Kidney (tissue), 14 donors: Measurements from ENCODE around the gene TMEM192. TPM values are rescaled to one million over a fixed set of nuclear protein-coding genes. Genes with fewer than 3 reads are reported as not detected.
"Not testable (repeated sequence)": the region's sequence is repeated elsewhere in the genome, so short reads cannot be mapped to it uniquely, and the experiment has no call there.

ENCODE experiments used
- DNase-seq, 5 donors: peaks; one replicate each; pipeline ENCODE4 v3.0.0-alpha.2; 2013 to 2020
- FAIRE-seq: peaks from 2 replicates; lab custom pipeline; 2012; peaks lifted over from hg19 to GRCh38; lab: Jason Lieb, UNC
- H3K27ac ChIP-seq, 2 donors: one replicate each; pipeline ENCODE4 v1.7.0; 2013; ENCODE audit warnings: low read depth in 2 of 2, low read length in 2 of 2, inconsistent platforms in 1 of 2
- H3K27me3 ChIP-seq: one replicate; pipeline ENCODE4 v1.7.1; 2013; ENCODE audit warnings: low read length, inconsistent platforms; ENCODE audit not compliant: control insufficient read depth, insufficient read depth
- H3K36me3 ChIP-seq, 3 donors: one replicate each; pipeline versions ENCODE4 v1.7.0 to v1.7.1; 2013; ENCODE audit warnings: low read length in 3 of 3, control low read depth in 1 of 3, inconsistent platforms in 1 of 3; ENCODE audit not compliant: insufficient read depth in 3 of 3, control insufficient read depth in 2 of 3
- H3K4me1 ChIP-seq, 3 donors: one replicate each; pipeline versions ENCODE4 v1.7.0 to v1.7.1; 2013; ENCODE audit warnings: low read length in 3 of 3, inconsistent platforms in 1 of 3, low read depth in 1 of 3; ENCODE audit not compliant: control insufficient read depth in 2 of 3, insufficient read depth in 2 of 3
- H3K4me3 ChIP-seq, 3 donors: one replicate each; pipeline versions ENCODE4 v1.7.0 to v1.8.1; 2013; ENCODE audit warnings: low read length in 3 of 3, control low read depth in 1 of 3, inconsistent platforms in 1 of 3
- H3K9ac ChIP-seq, 3 donors: one replicate each; pipeline versions ENCODE4 v1.7.0 to v1.7.1; 2013; ENCODE audit warnings: low read length in 3 of 3, control low read depth in 1 of 3, inconsistent platforms in 1 of 3
- H3K9me3 ChIP-seq, 3 donors: one replicate each; pipeline versions ENCODE4 v1.7.0 to v1.7.1; 2013; ENCODE audit warnings: low read length in 3 of 3, control low read depth in 1 of 3, inconsistent platforms in 1 of 3; ENCODE audit not compliant: control insufficient read depth in 2 of 3, insufficient read depth in 1 of 3
- CTCF ChIP-seq: IDR thresholded peaks from 3 replicates; pipeline ENCODE4 v1.5.1; 2012; ENCODE audit warnings: mild to moderate bottlenecking, moderate library complexity, borderline replicate concordance; ENCODE audit not compliant: insufficient read depth; ENCODE audit errors: extremely low read depth
- intact Hi-C: fragments of 100-400 bp; cut with DNase I; formaldehyde crosslinking; loops from one replicate; pipeline ENCODE4 v1.11.1; 2022
- polyA plus RNA-seq: library from polyadenylated mRNA; stranded (reverse); fragments of 350-450 nt; fragmentation: Illumina TruSeq; extraction: RNeasy Lipid Tissue Mini Kit (QIAGEN cat#74804); gene quantifications from one replicate; pipeline ENCODE4 v1.2.3, GENCODE V29; 2014; ENCODE audit warnings: low read depth, low replicate concordance; ENCODE audit not compliant: insufficient read depth
- total RNA-seq: library from RNA; stranded (reverse); fragmentation: NEBNext Ultra II Directional; extraction: Animal tissue kit (Norgen Biotek cat#: 25700); gene quantifications from one replicate; pipeline ENCODE4 v1.2.1, GENCODE V29; 2021
- donor health status: control.
- donor health status: control.
- donor health status: control.
- donor health status: control.
- donor health status: control.
- donor health status: DM: yes; HTN: yes; CAD: no.
- donor health status: Normal renal cell carcinoma (clear cell type).

The TMEM192 gene
- total and polyA plus RNA-seq, 2 donors from 2014 or later: 14.9 to 19.6 TPM

GRCh38 chr4:165077034-165077578 lies 35.6 kb downstream of the TMEM192 start:
- Histone ChIP-seq H3K36me3 (peaks cover 0 to 8% (median 0%) of the 10 kb centered on the region in 3 donors), H3K4me3 (no peak overlapping the region), H3K9ac (no peak overlapping the region), H3K9me3 (no peaks in the 10 kb centered on the region), H3K27me3 (no peaks in the 10 kb centered on the region), H3K4me1 (no peaks in the 10 kb centered on the region), H3K27ac (peak overlapping the region in 1 of 2 donors; percentile 43)
- DNase-seq (no peak), FAIRE-seq (no peak)
- intact Hi-C loops: no loop called here
- no peak for TF ChIP-seq CTCF

- intact Hi-C loops, H3K36me3 ChIP-seq, H3K27ac ChIP-seq, H3K4me1 ChIP-seq, H3K4me3 ChIP-seq, DNase-seq, H3K27me3 ChIP-seq, H3K9me3 ChIP-seq, H3K9ac ChIP-seq, FAIRE-seq: not testable (repeated sequence)
Observed at GRCh38 chr4:165073346-165073745, 39.3 kb downstream of the TMEM192 start.

- FAIRE-seq (no peak), DNase-seq (no peak)
- no peaks in the 10 kb centered on the region for H3K36me3 ChIP-seq
- H3K9ac ChIP-seq: no peak overlapping the region
- H3K9me3 ChIP-seq: no peaks in the 10 kb centered on the region
- no peak overlapping the region for H3K4me3 ChIP-seq
- no peaks in the 10 kb centered on the region for H3K27me3 ChIP-seq
- TF ChIP-seq CTCF: no peak
- no peaks in the 10 kb centered on the region for H3K4me1 ChIP-seq
- H3K27ac ChIP-seq: no peak overlapping the region
- intact Hi-C loops: no loop called here
Observed at GRCh38 chr4:165070560-165070959, 42.1 kb downstream of the TMEM192 start.

GRCh38 chr4:165060938-165061337 lies 51.7 kb downstream of the TMEM192 start:
- H3K4me3 ChIP-seq: no peak overlapping the region
- peak in 1 of 5 donors; percentile 5 for DNase-seq
- H3K9ac ChIP-seq: no peak overlapping the region
- no peaks in the 10 kb centered on the region for H3K36me3 ChIP-seq
- no peak overlapping the region for H3K27ac ChIP-seq
- intact Hi-C loops: no loop called here
- H3K4me1 ChIP-seq: no peaks in the 10 kb centered on the region
- no peak for FAIRE-seq
- H3K9me3 ChIP-seq: no peaks in the 10 kb centered on the region
- TF ChIP-seq CTCF: no peak
- H3K27me3 ChIP-seq: no peaks in the 10 kb centered on the region
